H1 (cell line): Measurements from ENCODE around the gene ANK2. TPM values are rescaled to one million over a fixed set of nuclear protein-coding genes. Genes with fewer than 3 reads are reported as not detected.

Experiments
- CTCF ChIA-PET: fragments of 300-600 bp; sonication (Branson Sonifier 250); formaldehyde crosslinking; loops from one replicate; lab custom pipeline; 2021; ENCODE audit not compliant: partially characterized antibody; lab: Charles Lee
- POLR2A ChIA-PET: fragments of 300-600 bp; sonication (Branson Sonifier 250); formaldehyde crosslinking; loops from one replicate; lab custom pipeline; 2021; ENCODE audit warnings: inconsistent platforms; ENCODE audit not compliant: partially characterized antibody; lab: Charles Lee
- DNase-seq, 2 experiments: peaks; one replicate each; pipeline versions ENCODE4 v3.0.0 to v3.0.0-alpha.2; 2010 to 2022; ENCODE audit warnings: low spot score in 2 of 2, low read depth in 1 of 2, mixed read lengths in 1 of 2
- FAIRE-seq: peaks from 2 replicates; lab custom pipeline; 2011; peaks lifted over from hg19 to GRCh38; lab: Jason Lieb, UNC
- H2AFZ ChIP-seq: 2 replicates; pipeline ENCODE4 v1.8.1; 2012; ENCODE audit warnings: low read length, inconsistent platforms
- H2AK5ac ChIP-seq: 2 replicates; pipeline ENCODE4 v1.6.1; 2013; ENCODE audit warnings: low read depth, low read length
- H2BK120ac ChIP-seq: replicated peaks from 2 replicates; pipeline ENCODE3; 2013; ENCODE audit warnings: low read depth, low read length, inconsistent platforms
- H2BK12ac ChIP-seq: 2 replicates; pipeline ENCODE4 v1.6.1; 2013; ENCODE audit warnings: low read depth, low read length
- H2BK15ac ChIP-seq: 2 replicates; pipeline ENCODE4 v1.6.1; 2013; ENCODE audit warnings: low read length
- H2BK20ac ChIP-seq: 2 replicates; pipeline ENCODE4 v1.6.1; 2013; ENCODE audit warnings: low read length
- H2BK5ac ChIP-seq: 2 replicates; pipeline ENCODE4 v1.6.1; 2013; ENCODE audit warnings: low read depth, low read length
- H3K14ac ChIP-seq: 2 replicates; pipeline ENCODE4 v1.6.1; 2013; ENCODE audit warnings: inconsistent platforms; ENCODE audit not compliant: insufficient read length
- H3K18ac ChIP-seq: 2 replicates; pipeline ENCODE4 v1.6.1; 2013; ENCODE audit warnings: low read length; ENCODE audit errors: extremely low read depth
- H3K23ac ChIP-seq: 2 replicates; pipeline ENCODE4 v1.6.1; 2013; ENCODE audit warnings: inconsistent platforms; ENCODE audit not compliant: insufficient read length
- H3K23me2 ChIP-seq: 2 replicates; pipeline ENCODE4 v1.6.1; 2013; ENCODE audit warnings: low read depth, low read length
- H3K27ac ChIP-seq: 2 replicates; pipeline ENCODE4 v1.6.1; 2011; ENCODE audit warnings: low read depth, low read length, inconsistent platforms
- H3K27me3 ChIP-seq, 4 experiments: replicated peaks in 1 of 4; 1 replicate in 1 of 4; 2 replicates in 3 of 4; pipeline versions ENCODE4 v1.6.1 to v1.8.1; 2011 to 2013; ENCODE audit warnings: low read length in 3 of 4, mild to moderate bottlenecking in 3 of 4, inconsistent platforms in 2 of 4, mixed read lengths in 2 of 4, moderate library complexity in 1 of 4; ENCODE audit not compliant: control insufficient read depth in 3 of 4, insufficient read depth in 3 of 4; ENCODE audit errors: extremely low read depth in 1 of 4
- H3K36me3 ChIP-seq, 4 experiments: 2 replicates each; pipeline versions ENCODE4 v1.6.1 to v1.8.1; 2011 to 2013; ENCODE audit warnings: mild to moderate bottlenecking in 4 of 4, low read length in 3 of 4, moderate library complexity in 2 of 4, control low read depth in 1 of 4, inconsistent platforms in 1 of 4; ENCODE audit not compliant: insufficient read depth in 4 of 4, control insufficient read depth in 2 of 4
- H3K4ac ChIP-seq: replicated peaks from 2 replicates; pipeline ENCODE3; 2013; ENCODE audit warnings: low read length, low read depth, mixed read lengths, inconsistent platforms; ENCODE audit not compliant: insufficient read length
- H3K4me1 ChIP-seq, 4 experiments: replicated peaks in 1 of 4; 1 replicate in 1 of 4; 2 replicates in 3 of 4; pipeline versions ENCODE4 v1.6.1 to v1.8.1; 2011 to 2013; ENCODE audit warnings: low read length in 3 of 4, inconsistent platforms in 2 of 4, mixed read lengths in 1 of 4; ENCODE audit not compliant: insufficient read depth in 4 of 4, control insufficient read depth in 3 of 4
- H3K4me2 ChIP-seq, 2 experiments: 2 replicates each; pipeline versions ENCODE4 v1.6.1 to v1.8.1; 2011 to 2013; ENCODE audit warnings: low read depth in 2 of 2, low read length in 2 of 2, control low read depth in 1 of 2, inconsistent platforms in 1 of 2, mild to moderate bottlenecking in 1 of 2; ENCODE audit not compliant: insufficient read depth in 1 of 2
- H3K4me3 ChIP-seq, 4 experiments: fragments of 200-600, 300-600 bp in 1 of 4; sonication (generic), shearing (Covaris generic), sonication (Bioruptor Twin) in 1 of 4; 2 replicates each; pipeline versions ENCODE4 v1.5.1 to v1.8.1; 2011 to 2016; ENCODE audit warnings: low read length in 4 of 4, low read depth in 3 of 4, control low read depth in 2 of 4, inconsistent platforms in 2 of 4, mild to moderate bottlenecking in 2 of 4, mixed read lengths in 1 of 4, moderate library complexity in 1 of 4; ENCODE audit not compliant: insufficient read depth in 2 of 4; ENCODE audit errors: extremely low read depth in 1 of 4
- H3K56ac ChIP-seq: replicated peaks from 2 replicates; pipeline ENCODE3; 2013; ENCODE audit warnings: low read depth, mild to moderate bottlenecking, mixed read lengths, low read length, inconsistent platforms; ENCODE audit not compliant: insufficient read length
- H3K79me1 ChIP-seq: 2 replicates; pipeline ENCODE4 v1.6.1; 2013; ENCODE audit warnings: low read depth, low read length, control low read depth
- H3K79me2 ChIP-seq, 2 experiments: 2 replicates each; pipeline versions ENCODE4 v1.6.1 to v1.8.1; 2012 to 2013; ENCODE audit warnings: low read length in 2 of 2, mild to moderate bottlenecking in 2 of 2, inconsistent platforms in 1 of 2; ENCODE audit not compliant: insufficient read depth in 2 of 2, control insufficient read depth in 1 of 2
- H3K9ac ChIP-seq, 4 experiments: replicated peaks in 1 of 4; 1 replicate in 1 of 4; 2 replicates in 3 of 4; pipeline versions ENCODE4 v1.6.1 to v1.8.1; 2011 to 2013; ENCODE audit warnings: low read depth in 3 of 4, low read length in 3 of 4, control low read depth in 2 of 4, mild to moderate bottlenecking in 2 of 4, moderate library complexity in 2 of 4, inconsistent platforms in 1 of 4; ENCODE audit errors: extremely low read depth in 1 of 4
- H3K9me3 ChIP-seq, 2 experiments: 2 replicates each; pipeline versions ENCODE4 v1.6.1 to v1.8.1; 2012 to 2013; ENCODE audit warnings: mild to moderate bottlenecking in 2 of 2, moderate library complexity in 2 of 2, control low read depth in 1 of 2, inconsistent platforms in 1 of 2, low read depth in 1 of 2, low read length in 1 of 2, mixed read lengths in 1 of 2; ENCODE audit not compliant: insufficient read depth in 2 of 2
- H4K20me1 ChIP-seq, 2 experiments: replicated peaks in 1 of 2; 2 replicates each; pipeline versions ENCODE3 to v1.8.1; 2011 to 2013; ENCODE audit warnings: inconsistent platforms in 2 of 2, low read length in 2 of 2, mild to moderate bottlenecking in 1 of 2; ENCODE audit not compliant: insufficient read depth in 2 of 2, control insufficient read depth in 1 of 2
- H4K5ac ChIP-seq: 2 replicates; pipeline ENCODE4 v1.6.1; 2013; ENCODE audit warnings: low read length, low read depth, mixed read lengths, inconsistent platforms; ENCODE audit not compliant: insufficient read length
- H4K8ac ChIP-seq: 2 replicates; pipeline ENCODE4 v1.8.0; 2013; ENCODE audit warnings: mild to moderate bottlenecking, moderate library complexity, low read length, inconsistent platforms; ENCODE audit not compliant: insufficient read depth; ENCODE audit errors: extremely low read depth
- H4K91ac ChIP-seq: replicated peaks from 2 replicates; pipeline ENCODE3; 2013; ENCODE audit warnings: low read length, mixed read lengths, inconsistent platforms; ENCODE audit not compliant: insufficient read length
- BRCA1 ChIP-seq: IDR thresholded peaks from 2 replicates; pipeline ENCODE4 v1.6.1; 2012; ENCODE audit warnings: low read depth, low read length, improper control_type of control experiment
- CTBP2 ChIP-seq: IDR thresholded peaks from 2 replicates; pipeline ENCODE4 v1.7.0; 2011; ENCODE audit warnings: borderline replicate concordance, mild to moderate bottlenecking, moderate library complexity, mixed read lengths, low read length; ENCODE audit not compliant: insufficient read depth, insufficient read length
- MAFK ChIP-seq: IDR thresholded peaks from 2 replicates; pipeline ENCODE4 v1.6.1; 2012; ENCODE audit warnings: low read depth, mild to moderate bottlenecking, improper control_type of control experiment, low read length
- NRF1 ChIP-seq: IDR thresholded peaks from 2 replicates; pipeline ENCODE4 v1.6.1; 2011; ENCODE audit warnings: mild to moderate bottlenecking, low read depth, low read length, improper control_type of control experiment
- PHF8 ChIP-seq: fragments of 200-600 bp; sonication (generic); conservative IDR thresholded peaks from 2 replicates; pipeline ENCODE4 v1.7.1; 2012; ENCODE audit warnings: low read depth, mild to moderate bottlenecking, inconsistent platforms, low read length, moderate library complexity
- RBBP5 ChIP-seq: IDR thresholded peaks from 2 replicates; pipeline ENCODE4 v1.7.1; 2012; ENCODE audit warnings: low read depth, mild to moderate bottlenecking, inconsistent platforms, low read length, moderate library complexity, borderline replicate concordance
- SIRT6 ChIP-seq: IDR thresholded peaks from one replicate; pipeline ENCODE4 v1.7.1; 2012; ENCODE audit warnings: low read length, inconsistent platforms
- SRF ChIP-seq: IDR thresholded peaks from 2 replicates; pipeline ENCODE4 v1.6.1; 2011; ENCODE audit warnings: mild to moderate bottlenecking, low read depth, low read length, moderate library complexity
- USF2 ChIP-seq: IDR thresholded peaks from 2 replicates; pipeline ENCODE4 v1.6.1; 2011; ENCODE audit warnings: low read length, improper control_type of control experiment
- WGBS, 2 experiments: shearing (Covaris generic) in 1 of 2; methylation state at CpG; one replicate each; pipeline versions ENCODE4 v1.1.6 to v1.1.7; 2013 to 2015; ENCODE audit warnings: low lambda C conversion rate in 2 of 2, mixed read lengths in 2 of 2, inconsistent platforms in 1 of 2, low coverage in 1 of 2, missing lambda C conversion rate in 1 of 2; ENCODE audit not compliant: insufficient replicate concordance in 2 of 2, insufficient coverage in 1 of 2, insufficient read length in 1 of 2; ENCODE audit errors: extremely low coverage in 1 of 2, missing lambda C conversion rate in 1 of 2; 5-methylcytosine and 5-hydroxymethylcytosine counted together
- polyA plus RNA-seq, 7 experiments: library from polyadenylated mRNA; depleted of rRNA in 3 of 7; stranded (reverse) in 5 of 7; unstranded in 2 of 7; fragments of >200 nt in 5 of 7; fragments of 200-250 nt in 2 of 7; gene quantifications; 1 replicate in 5 of 7; 2 replicates in 1 of 7; 4 replicates in 1 of 7; pipeline versions ENCODE4 v1.2.1 to v1.2.3, GENCODE V29; 2011 to 2013; ENCODE audit warnings: missing spikeins in 2 of 7, mixed read lengths in 2 of 7
- total RNA-seq: library from RNA; stranded (reverse); fragmentation: NEBNext Ultra II Directional; extraction: Animal tissue kit (Norgen Biotek cat#: 25700); gene quantifications from 2 replicates; pipeline ENCODE4 v1.2.1, GENCODE V29; 2021

Gene ANK2
- total and polyA plus RNA-seq, 2 of the 8 experiments (the other 6 are each of a cell fraction or from before 2014, with no cell fraction given): 14.2 to 35.1 TPM

GRCh38 chr4:113088050-113088449 lies 38.6 kb downstream of the ANK2 start:
- Histone ChIP-seq H3K18ac (no peak overlapping the region), H2BK5ac (no peak overlapping the region), H3K36me3 (no peaks in the 10 kb centered on the region), H2BK120ac (no peak overlapping the region), H2BK20ac (no peak overlapping the region), H3K9ac (no peak overlapping the region), H3K4me2 (no peak overlapping the region), H3K4me1 (no peaks in the 10 kb centered on the region), H4K91ac (no peak overlapping the region), H3K27ac (no peak overlapping the region), H2BK12ac (no peak overlapping the region), H2BK15ac (no peak overlapping the region), H3K4me3 (no peak overlapping the region), H3K56ac (no peak overlapping the region), H3K14ac (no peak overlapping the region), H4K5ac (no peak overlapping the region), H3K79me2 (no peaks in the 10 kb centered on the region), H4K8ac (no peak overlapping the region), H3K23me2 (no peaks in the 10 kb centered on the region), H2AK5ac (no peak overlapping the region), H4K20me1 (no peaks in the 10 kb centered on the region), H3K23ac (no peak overlapping the region), H2AFZ (no peak overlapping the region), H3K9me3 (no peaks in the 10 kb centered on the region), H3K4ac (no peak overlapping the region), H3K79me1 (0 out of 2 replicates have a peak, but pooled peaks cover 2% of the 10 kb centered on the region), H3K27me3 (no peaks in the 10 kb centered on the region)
- no peak for DNase-seq
- TF ChIP-seq RBBP5: no peak
- no peak for TF ChIP-seq BRCA1
- no peak for TF ChIP-seq NRF1
- no peak for TF ChIP-seq SIRT6
- TF ChIP-seq SRF: no peak
- TF ChIP-seq MAFK: no peak
- TF ChIP-seq PHF8: no peak
- no peak for TF ChIP-seq CTBP2
- TF ChIP-seq USF2: no peak
- CTCF ChIA-PET: no interaction called here
- 95% methylated on average over 1 of the region's 1 CpG; no CpG with 5 or more reads in 1 of the 2 experiments for WGBS, 2 experiments
- POLR2A ChIA-PET: interaction anchor here (0.5 kb wide), 1 partner anchor 134 kb away, joined by 3 read pairs; no protein-coding TSS in a partner anchor
- no peak for FAIRE-seq
